Measurements from ENCODE around the gene SBNO2.

The SBNO2 gene

DNA sequence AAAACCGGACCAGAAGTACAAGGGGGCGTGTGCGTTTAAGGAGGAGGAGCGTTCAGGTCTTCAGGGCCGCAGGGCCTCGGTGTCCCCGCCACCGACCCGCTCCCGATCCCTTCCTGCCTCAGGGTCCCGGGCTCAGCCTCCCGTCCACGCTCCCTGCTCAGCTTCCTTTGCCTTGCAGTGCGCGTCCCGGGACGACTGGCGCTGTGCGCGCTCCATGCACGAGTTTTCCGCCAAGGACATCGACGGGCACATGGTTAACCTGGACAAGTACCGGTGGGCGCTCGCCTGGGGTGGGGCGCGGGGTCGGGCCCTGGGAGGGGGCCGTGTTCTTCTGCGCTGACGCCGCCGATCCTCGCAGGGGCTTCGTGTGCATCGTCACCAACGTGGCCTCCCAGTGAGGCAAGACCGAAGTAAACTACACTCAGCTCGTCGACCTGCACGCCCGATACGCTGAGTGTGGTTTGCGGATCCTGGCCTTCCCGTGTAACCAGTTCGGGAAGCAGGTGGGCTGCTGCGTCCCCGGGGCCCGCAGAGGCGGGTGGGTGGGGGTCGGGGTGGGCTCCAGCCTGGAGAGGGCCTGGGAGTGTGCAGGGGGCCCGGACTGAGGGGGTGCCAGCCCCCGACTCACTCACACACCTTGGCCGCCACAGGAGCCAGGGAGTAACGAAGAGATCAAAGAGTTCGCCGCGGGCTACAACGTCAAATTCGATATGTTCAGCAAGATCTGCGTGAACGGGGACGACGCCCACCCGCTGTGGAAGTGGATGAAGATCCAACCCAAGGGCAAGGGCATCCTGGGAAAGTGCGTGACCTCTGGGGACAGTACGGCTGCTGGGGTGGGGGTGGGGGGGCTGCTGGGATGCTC, 68.8 kb downstream of the SBNO2 start:
- no peak for DNase-seq (ENCODE audit: low read depth in 2 of 2)

- DNase-seq (ENCODE audit: low read depth in 2 of 2) = peak; percentile 59 to 61
Observed at GRCh38 chr19:1104311-1105007, 69.6 kb downstream of the SBNO2 start.

DNA sequence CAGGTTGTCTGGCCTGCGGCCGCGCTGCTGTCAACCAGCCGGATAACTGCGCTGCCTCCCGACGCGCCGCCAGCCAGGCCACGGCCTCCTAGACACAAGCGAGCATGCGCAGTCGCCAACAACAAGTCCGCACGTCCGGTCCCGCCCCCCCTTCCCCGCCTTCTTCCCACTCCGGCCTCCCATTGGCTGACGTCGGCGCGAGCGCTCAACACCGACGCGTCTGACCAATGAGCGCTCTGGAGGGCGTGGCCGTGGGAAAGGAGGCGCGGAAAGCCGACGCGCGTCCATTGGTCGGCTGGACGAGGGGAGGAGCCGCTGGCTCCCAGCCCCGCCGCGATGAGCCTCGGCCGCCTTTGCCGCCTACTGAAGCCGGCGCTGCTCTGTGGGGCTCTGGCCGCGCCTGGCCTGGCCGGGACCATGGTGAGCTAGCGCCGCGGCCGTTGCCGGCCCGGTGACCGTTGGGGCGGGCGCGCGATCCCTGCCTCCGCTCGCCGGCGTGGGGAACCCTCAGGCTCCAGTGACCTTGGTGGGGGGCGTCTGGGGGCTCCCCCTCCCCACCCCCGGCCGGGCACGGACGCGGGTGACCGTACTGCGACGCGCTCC, 70.3 kb downstream of the SBNO2 start, which contains the start of gene GPX4:
Gene GPX4 (plus strand): TSS at position 287 of the 603 bp plus-strand sequence. CDS start 50 bp downstream, at position 337.
- peak; percentile 97 to 98 for DNase-seq (ENCODE audit: low read depth in 2 of 2)

GRCh38 chr19:1103132-1103707, 70.8 kb downstream of the SBNO2 start:
- DNase-seq (ENCODE audit: low read depth in 2 of 2) = no peak

DNA sequence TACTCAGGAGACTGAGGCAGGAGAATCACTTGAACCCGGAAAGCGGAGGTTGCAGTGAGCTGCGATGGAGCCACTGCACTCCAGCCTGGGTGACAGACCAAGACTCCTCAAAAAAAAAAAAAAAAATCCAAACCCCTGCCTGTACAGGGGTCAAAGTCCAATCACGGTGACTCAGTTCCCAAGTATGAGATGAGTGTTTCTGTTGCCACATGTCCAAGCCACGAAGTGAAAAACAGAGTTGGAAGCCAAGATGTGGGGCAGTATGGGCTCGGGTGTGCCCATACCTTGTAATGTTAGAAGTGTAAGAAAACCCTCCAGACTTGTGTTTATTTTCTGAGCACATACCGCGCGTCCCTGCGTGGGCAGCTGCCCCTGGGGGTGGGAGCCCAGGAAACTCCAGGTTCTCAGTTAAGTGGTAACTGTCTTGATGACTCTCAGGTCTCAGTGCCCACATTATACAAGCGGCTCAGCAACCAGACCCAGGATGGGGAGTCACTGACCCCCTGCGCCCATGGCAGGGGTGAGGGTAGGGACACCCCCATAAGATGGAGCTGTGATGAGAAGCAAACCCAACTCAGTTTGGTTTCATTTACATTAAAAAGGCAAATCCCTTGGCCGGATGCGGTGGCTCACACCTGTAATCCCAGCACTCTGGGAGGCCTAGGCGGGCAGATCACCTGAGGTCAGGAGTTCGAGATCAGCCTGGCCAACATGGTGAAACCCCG, 71.5 kb downstream of the SBNO2 start:
- DNase-seq (ENCODE audit: low read depth in 2 of 2) = no peak

GRCh38 chr19:1101337-1101698, 72.8 kb downstream of the SBNO2 start:
- no peak for DNase-seq (ENCODE audit: low read depth in 2 of 2)

DNA sequence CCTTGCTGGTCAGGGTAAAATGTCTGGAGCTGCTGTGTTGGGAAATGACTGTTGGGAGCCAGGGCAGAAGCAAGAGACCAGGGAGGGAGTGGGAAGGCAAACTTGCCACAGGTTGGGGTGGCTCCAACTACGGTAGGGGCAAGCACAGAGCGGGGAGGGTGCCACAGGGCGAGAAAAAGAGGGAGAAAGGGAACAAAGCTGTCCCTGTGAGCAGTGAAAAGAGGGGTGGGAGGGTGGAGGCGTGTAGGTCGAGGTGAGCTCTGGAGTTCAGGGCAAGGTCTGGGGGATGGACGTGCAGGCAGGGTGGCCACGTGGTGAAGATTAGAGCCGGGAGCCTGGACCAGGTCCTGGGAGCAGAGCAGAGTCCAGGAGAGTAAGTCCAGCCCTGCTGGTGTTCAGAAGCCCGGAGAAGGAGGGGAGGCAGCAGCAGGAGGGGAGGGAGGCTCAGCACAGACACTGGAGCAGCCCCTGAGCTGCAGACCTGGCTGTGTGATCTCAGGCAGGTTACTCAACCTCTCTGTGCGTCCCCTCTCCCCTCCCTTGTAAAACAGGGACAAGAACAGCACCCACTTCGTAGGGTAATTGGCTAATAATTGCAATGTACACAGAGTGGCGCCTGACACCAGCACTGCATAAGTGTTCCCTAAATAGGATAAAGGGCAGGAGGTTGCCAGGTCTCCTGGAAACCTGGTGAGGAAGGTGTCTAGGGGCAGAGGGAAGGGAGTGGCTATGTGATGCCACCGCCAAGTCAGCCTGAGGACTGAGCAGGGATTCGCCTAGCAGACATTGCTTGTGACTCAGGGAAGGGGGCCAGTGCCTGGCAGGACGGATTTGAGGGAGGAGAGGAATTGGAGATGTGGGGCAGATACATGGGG, 75.7 kb downstream of the SBNO2 start:
- DNase-seq (ENCODE audit: low read depth in 2 of 2) = no peak

DNA sequence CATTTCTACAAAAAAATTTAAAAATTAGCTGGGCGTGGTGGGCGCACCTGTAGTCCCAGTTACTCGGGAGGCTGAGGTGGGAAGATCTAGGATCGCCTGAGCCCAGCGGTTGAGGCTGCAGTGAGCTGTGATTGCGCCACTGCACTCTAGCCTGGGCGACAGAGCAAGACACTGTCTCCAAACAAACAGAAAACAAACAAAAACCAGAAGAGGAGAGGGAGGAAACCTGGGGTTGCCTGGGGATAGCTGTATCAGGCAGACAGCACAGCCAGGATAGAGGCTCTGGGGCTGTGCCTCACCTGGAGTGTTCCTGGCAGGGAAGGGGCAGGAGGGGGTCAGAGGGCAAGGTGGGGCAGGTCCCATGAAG, 76.3 kb downstream of the SBNO2 start:
- DNase-seq (ENCODE audit: low read depth in 2 of 2) = no peak

- peak; percentile 97 for DNase-seq (ENCODE audit: low read depth in 2 of 2)
Observed at GRCh38 chr19:1094978-1095701, 78.9 kb downstream of the SBNO2 start, which contains the start of gene POLR2E. POLR2E (minus strand) TSS chr19:1095375; CDS start chr19:1095315, 60 bp downstream.

GRCh38 chr19:1094655-1094977, 79.5 kb downstream of the SBNO2 start:
- DNase-seq (ENCODE audit: low read depth in 2 of 2) = no peak

DNA sequence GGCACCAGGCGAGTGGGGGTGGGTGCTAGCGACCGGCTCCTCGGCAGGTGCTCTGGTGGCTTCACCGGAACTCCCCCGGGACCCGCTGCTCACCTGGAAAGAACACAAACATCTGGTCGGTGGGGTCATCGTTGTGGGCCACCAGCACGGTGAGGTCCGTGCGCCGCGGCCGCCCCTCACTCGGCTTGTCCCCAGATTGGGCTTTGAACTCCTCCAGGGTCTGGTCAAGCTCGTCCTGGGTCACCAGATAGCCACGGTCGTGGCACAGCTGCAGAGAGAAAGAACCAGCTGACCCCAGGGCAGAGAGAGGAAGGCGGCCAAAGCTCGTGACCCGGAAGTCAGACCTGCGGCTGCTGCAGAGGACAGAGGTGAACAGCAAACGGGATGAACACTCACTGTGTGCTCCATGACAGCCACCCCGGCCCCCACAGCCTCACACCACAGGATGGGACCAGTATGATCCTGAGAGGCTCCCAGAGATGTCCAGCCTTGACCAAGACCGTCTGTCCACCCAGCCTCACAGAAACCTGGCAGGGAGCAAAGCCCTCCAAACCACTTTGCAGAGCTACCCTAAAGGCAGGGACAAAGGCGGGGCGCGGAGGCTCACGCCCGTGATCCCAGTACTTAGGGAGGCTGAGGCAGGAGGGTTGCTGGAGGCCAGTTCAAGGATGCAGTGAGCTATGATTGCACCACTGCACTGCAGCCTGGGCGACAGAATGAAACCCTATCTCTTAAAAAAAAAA, 80.1 kb downstream of the SBNO2 start:
- no peak for DNase-seq (ENCODE audit: low read depth in 2 of 2)

DNA sequence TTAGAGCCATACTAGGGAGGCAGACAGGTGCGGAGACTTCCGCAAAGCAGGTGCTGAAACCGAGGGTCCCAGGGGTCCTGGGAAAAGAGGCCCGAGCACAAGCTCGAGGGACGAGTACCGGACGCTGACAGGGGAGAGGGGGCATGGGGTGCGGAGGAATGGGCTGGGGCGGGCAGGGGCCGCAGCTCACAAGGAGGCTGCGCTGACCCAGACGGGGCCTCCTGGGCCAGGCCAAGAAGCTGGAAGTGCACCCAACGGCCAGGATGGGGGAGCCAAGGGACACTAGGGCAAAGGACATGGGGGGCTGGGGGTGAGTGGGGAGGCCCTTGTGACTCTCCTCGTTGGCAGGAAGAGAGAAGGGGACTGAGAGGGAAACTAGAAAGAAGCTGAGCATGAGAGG, 80.7 kb downstream of the SBNO2 start:
- DNase-seq (ENCODE audit: low read depth in 2 of 2) = no peak

- DNase-seq (ENCODE audit: low read depth in 2 of 2) = no peak
Observed at GRCh38 chr19:1091544-1092175, 82.4 kb downstream of the SBNO2 start.

DNA sequence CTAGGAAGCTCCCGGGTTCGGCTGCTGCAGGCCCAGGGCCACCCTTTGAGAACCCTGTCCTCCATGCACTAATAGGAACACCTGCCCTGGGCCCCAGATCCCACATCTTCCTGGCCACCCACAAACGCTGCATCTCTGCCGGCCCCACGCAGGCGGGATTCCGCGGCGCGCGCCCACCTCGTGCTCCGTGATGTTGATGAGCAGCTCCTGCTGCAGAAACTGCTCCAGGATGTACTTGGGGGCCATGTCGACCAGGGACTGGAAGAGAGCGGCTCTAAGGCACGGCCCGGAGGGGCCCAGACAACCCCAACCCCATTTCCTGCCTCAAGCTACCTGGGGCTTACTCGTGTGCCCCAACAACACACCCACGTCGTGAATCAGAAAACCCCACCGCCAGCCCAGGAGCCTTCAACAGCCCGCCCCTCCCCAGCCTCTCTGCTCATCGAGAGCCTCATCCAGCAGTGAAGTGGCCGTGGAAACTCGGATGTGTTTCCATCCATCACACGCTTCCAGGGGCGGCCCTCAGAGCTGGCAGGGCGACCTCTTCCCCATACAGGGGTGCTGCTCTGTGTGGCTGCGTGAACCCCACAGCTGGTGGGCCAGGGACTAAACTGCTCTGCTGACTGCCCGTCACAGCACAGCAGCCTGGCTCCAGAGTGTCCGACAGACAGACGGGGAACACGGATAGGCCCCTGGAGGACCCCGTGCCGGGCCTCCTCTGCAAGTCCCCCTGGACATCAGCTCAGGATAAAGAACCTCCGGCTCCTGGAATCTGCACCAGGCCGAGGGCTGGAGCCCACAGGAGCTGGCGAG, 83.1 kb downstream of the SBNO2 start:
- no peak for DNase-seq (ENCODE audit: low read depth in 2 of 2)

GRCh38 chr19:1089891-1090290, 84.2 kb downstream of the SBNO2 start:
- no peak for DNase-seq (ENCODE audit: low read depth in 2 of 2)

- no peak for DNase-seq (ENCODE audit: low read depth in 2 of 2)
Observed at GRCh38 chr19:1089126-1089771, 84.8 kb downstream of the SBNO2 start.

GRCh38 chr19:1088416-1089010, 85.6 kb downstream of the SBNO2 start:
- no peak for DNase-seq (ENCODE audit: low read depth in 2 of 2)
